ENCODE results near the gene SLC25A11.

The SLC25A11 gene

GRCh38 chr17:4892499-4893221, 47.2 kb downstream of the SLC25A11 start:
- no peak for DNase-seq

GRCh38 chr17:4891411-4892410, 48.1 kb downstream of the SLC25A11 start:
- DNase-seq = no peak

- no peak for DNase-seq
These were observed 52.3 kb downstream of the SLC25A11 start for GRCh38 chr17:4887581-4887980.
